ENCODE results near the gene PODXL2. TPM values are rescaled to one million over a fixed set of nuclear protein-coding genes. Genes with fewer than 3 reads are reported as not detected.
"Not testable (repeated sequence)": the region's sequence is repeated elsewhere in the genome, so short reads cannot be mapped to it uniquely, and the experiment has no call there.

Gene PODXL2
- total and polyA plus RNA-seq, 9 donors, result 4.7 to 8.9 (median 7.4) TPM

GRCh38 chr3:127605547-127605946 lies 23.4 kb upstream of the PODXL2 start:
- 100% methylated on average over 1 of the region's 7 CpGs for WGBS (ENCODE audit: insufficient coverage)
- not testable (repeated sequence) for DNase-seq

DNA sequence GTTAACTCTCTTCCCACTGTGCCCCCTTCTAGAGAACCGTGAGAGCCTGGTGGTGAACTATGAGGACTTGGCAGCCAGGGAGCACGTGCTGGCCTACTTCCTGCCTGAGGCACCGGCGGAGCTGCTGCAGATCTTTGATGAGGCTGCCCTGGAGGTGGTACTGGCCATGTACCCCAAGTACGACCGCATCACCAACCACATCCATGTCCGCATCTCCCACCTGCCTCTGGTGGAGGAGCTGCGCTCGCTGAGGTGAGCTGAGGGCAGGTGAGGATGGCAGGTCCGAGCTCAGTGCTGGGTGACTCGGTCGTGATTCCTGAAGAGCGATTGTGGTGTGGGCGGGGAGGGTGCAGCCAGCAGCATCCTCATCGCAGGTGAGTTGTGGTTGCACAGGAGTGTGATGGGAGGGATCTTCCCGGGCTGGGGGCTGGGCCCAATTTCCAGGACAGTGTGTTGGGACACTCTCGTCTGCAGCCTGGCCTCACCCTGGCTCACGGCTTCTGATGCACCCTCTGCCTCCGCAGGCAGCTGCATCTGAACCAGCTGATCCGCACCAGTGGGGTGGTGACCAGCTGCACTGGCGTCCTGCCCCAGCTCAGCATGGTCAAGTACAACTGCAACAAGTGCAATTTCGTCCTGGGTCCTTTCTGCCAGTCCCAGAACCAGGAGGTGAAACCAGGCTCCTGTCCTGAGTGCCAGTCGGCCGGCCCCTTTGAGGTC lies 22.7 kb upstream of the PODXL2 start:
- peaks cover 24% of the 10 kb centered on the region for H3K4me1 ChIP-seq (ENCODE audit: control insufficient read depth, insufficient read depth, low read length)
- peak; percentile 27 for DNase-seq
- 89% methylated on average over 17 of the region's 24 CpGs for WGBS (ENCODE audit: insufficient coverage)
- no peak overlapping the region for H3K4me3 ChIP-seq (ENCODE audit: low read length)
- peaks cover 64% of the 10 kb centered on the region for H3K36me3 ChIP-seq (ENCODE audit: control insufficient read depth, insufficient read depth, low read length)
- no peaks in the 10 kb centered on the region for H3K9me3 ChIP-seq (replicated peaks; ENCODE audit: control insufficient read depth, low read depth, low read length)
- H3K27ac ChIP-seq (ENCODE audit: low read length), result no peak overlapping the region
- H3K27me3 ChIP-seq (ENCODE audit: control insufficient read depth, insufficient read depth, low read length), result no peaks in the 10 kb centered on the region

More at GRCh38 chr3:127605547-127605946, 23.4 kb upstream of the PODXL2 start:
- H3K27ac ChIP-seq (ENCODE audit: low read length); H3K4me3 ChIP-seq (ENCODE audit: low read length); H3K9me3 ChIP-seq (replicated peaks; ENCODE audit: control insufficient read depth, low read depth, low read length); H3K27me3 ChIP-seq (ENCODE audit: control insufficient read depth, insufficient read depth, low read length): not testable (repeated sequence)
- Histone ChIP-seq H3K36me3 (ENCODE audit: control insufficient read depth, insufficient read depth, low read length) (peaks cover 59% of the 10 kb centered on the region), H3K4me1 (ENCODE audit: control insufficient read depth, insufficient read depth, low read length) (peaks cover 25% of the 10 kb centered on the region)

- H3K4me3 ChIP-seq (ENCODE audit: low read length), result no peak overlapping the region
- no peak for DNase-seq
- H3K9me3 ChIP-seq (replicated peaks; ENCODE audit: control insufficient read depth, low read depth, low read length), result no peaks in the 10 kb centered on the region
- H3K27ac ChIP-seq (ENCODE audit: low read length), result no peak overlapping the region
- no peaks in the 10 kb centered on the region for H3K27me3 ChIP-seq (ENCODE audit: control insufficient read depth, insufficient read depth, low read length)
- peaks cover 66% of the 10 kb centered on the region for H3K36me3 ChIP-seq (ENCODE audit: control insufficient read depth, insufficient read depth, low read length)
- H3K4me1 ChIP-seq (ENCODE audit: control insufficient read depth, insufficient read depth, low read length), result peaks cover 24% of the 10 kb centered on the region
- WGBS (ENCODE audit: insufficient coverage), result 82% methylated on average over 14 of the region's 17 CpGs
Observed at GRCh38 chr3:127606981-127607595, 21.9 kb upstream of the PODXL2 start.

DNA sequence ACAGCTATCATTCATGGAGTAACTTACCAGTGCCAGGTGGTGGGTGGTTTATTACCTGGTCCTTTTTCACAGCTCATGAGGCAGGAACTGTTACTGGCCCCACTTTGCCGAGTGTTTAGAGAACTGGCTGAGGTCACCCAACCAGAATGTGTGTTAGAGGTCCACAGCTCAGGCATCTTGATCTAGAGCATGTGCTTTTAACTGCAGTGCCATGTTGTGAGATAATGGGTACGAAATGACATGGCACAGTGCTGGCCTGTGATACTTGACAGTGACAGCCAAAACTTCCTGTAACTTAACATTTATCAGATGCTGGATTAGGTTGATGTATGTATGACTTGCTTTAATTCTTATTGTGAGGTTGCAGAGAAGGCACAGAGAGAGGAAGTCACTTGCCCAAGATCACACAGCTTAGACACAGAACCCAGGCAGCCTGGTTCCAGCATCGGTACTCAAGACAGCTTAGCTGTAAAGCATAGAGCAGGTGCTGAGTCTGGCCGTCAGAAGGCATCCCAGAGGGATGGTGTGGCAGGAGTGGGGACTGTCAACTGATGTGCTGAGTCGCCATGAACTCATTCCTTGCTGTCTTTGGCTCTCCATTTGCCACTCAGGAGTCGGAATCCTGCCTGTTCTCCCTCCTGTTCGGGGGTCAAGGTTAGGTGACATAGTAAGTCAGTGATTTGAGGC lies 21.2 kb upstream of the PODXL2 start:
- H3K27ac ChIP-seq (ENCODE audit: low read length), result peak overlapping the region; percentile 51
- peaks cover 24% of the 10 kb centered on the region for H3K4me1 ChIP-seq (ENCODE audit: control insufficient read depth, insufficient read depth, low read length)
- 77% methylated on average over 4 of the region's 7 CpGs for WGBS (ENCODE audit: insufficient coverage)
- no peak overlapping the region for H3K4me3 ChIP-seq (ENCODE audit: low read length)
- DNase-seq, result no peak
- peaks cover 67% of the 10 kb centered on the region for H3K36me3 ChIP-seq (ENCODE audit: control insufficient read depth, insufficient read depth, low read length)
- no peaks in the 10 kb centered on the region for H3K9me3 ChIP-seq (replicated peaks; ENCODE audit: control insufficient read depth, low read depth, low read length)
- H3K27me3 ChIP-seq (ENCODE audit: control insufficient read depth, insufficient read depth, low read length), result no peaks in the 10 kb centered on the region

GRCh38 chr3:127608362-127608718 lies 20.6 kb upstream of the PODXL2 start:
- H3K4me1 ChIP-seq (ENCODE audit: control insufficient read depth, insufficient read depth, low read length), result peaks cover 24% of the 10 kb centered on the region

DNA sequence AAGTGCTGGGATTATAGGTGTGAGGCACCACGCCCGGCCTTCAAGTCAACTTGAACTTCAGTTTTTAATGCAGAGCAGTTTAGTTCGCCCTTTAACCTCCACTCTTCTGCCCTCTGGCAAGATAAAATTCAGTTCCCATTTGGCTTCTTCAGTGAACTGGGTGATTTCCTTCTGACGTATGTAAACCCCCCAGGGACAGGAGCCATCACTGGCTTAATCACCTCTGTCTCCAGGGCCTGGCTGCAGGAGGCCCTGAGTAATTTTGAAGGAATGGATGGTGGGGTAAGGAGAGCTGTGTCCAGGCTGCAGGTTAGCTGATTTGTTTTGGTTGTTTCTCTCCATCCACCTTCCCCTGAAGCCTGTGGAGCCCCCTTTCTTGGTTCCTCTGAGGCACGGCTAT lies 18.9 kb upstream of the PODXL2 start:
- peaks cover 61% of the 10 kb centered on the region for H3K36me3 ChIP-seq (ENCODE audit: control insufficient read depth, insufficient read depth, low read length)
- H3K4me1 ChIP-seq (ENCODE audit: control insufficient read depth, insufficient read depth, low read length), result peaks cover 24% of the 10 kb centered on the region
- no peaks in the 10 kb centered on the region for H3K27me3 ChIP-seq (ENCODE audit: control insufficient read depth, insufficient read depth, low read length)
- no peak for DNase-seq
- WGBS (ENCODE audit: insufficient coverage), result 100% methylated on average over 3 of the region's 5 CpGs
- H3K9me3 ChIP-seq (replicated peaks; ENCODE audit: control insufficient read depth, low read depth, low read length), result no peaks in the 10 kb centered on the region
- no peak overlapping the region for H3K4me3 ChIP-seq (ENCODE audit: low read length)
- H3K27ac ChIP-seq (ENCODE audit: low read length), result no peak overlapping the region

More at GRCh38 chr3:127608362-127608718, 20.6 kb upstream of the PODXL2 start:
- DNase-seq, result peak; percentile 69
- Histone ChIP-seq H3K27me3 (ENCODE audit: control insufficient read depth, insufficient read depth, low read length) (no peaks in the 10 kb centered on the region), H3K36me3 (ENCODE audit: control insufficient read depth, insufficient read depth, low read length) (peaks cover 72% of the 10 kb centered on the region), H3K4me3 (ENCODE audit: low read length) (no peak overlapping the region), H3K9me3 (replicated peaks; ENCODE audit: control insufficient read depth, low read depth, low read length) (no peaks in the 10 kb centered on the region), H3K27ac (ENCODE audit: low read length) (peak overlapping the region; percentile 51)
- WGBS (ENCODE audit: insufficient coverage), result 74% methylated on average over 14 of the region's 14 CpGs

GRCh38 chr3:127611251-127611650 lies 17.7 kb upstream of the PODXL2 start:
- Histone ChIP-seq H3K4me1 (ENCODE audit: control insufficient read depth, insufficient read depth, low read length) (peaks cover 24% of the 10 kb centered on the region), H3K27me3 (ENCODE audit: control insufficient read depth, insufficient read depth, low read length) (no peaks in the 10 kb centered on the region), H3K36me3 (ENCODE audit: control insufficient read depth, insufficient read depth, low read length) (peaks cover 56% of the 10 kb centered on the region), H3K27ac (ENCODE audit: low read length) (no peak overlapping the region), H3K9me3 (replicated peaks; ENCODE audit: control insufficient read depth, low read depth, low read length) (no peaks in the 10 kb centered on the region), H3K4me3 (ENCODE audit: low read length) (no peak overlapping the region)
- no peak for DNase-seq
- WGBS (ENCODE audit: insufficient coverage), result 94% methylated on average over 7 of the region's 8 CpGs

- Histone ChIP-seq H3K27ac (ENCODE audit: low read length) (no peak overlapping the region), H3K9me3 (replicated peaks; ENCODE audit: control insufficient read depth, low read depth, low read length) (no peaks in the 10 kb centered on the region), H3K4me3 (ENCODE audit: low read length) (no peak overlapping the region), H3K36me3 (ENCODE audit: control insufficient read depth, insufficient read depth, low read length) (peaks cover 57% of the 10 kb centered on the region), H3K27me3 (ENCODE audit: control insufficient read depth, insufficient read depth, low read length) (no peaks in the 10 kb centered on the region), H3K4me1 (ENCODE audit: control insufficient read depth, insufficient read depth, low read length) (peaks cover 11% of the 10 kb centered on the region)
- 60% methylated on average over 5 of the region's 6 CpGs for WGBS (ENCODE audit: insufficient coverage)
- DNase-seq, result peak; percentile 27
Observed at GRCh38 chr3:127612966-127613365, 16.0 kb upstream of the PODXL2 start.

- no peak overlapping the region for H3K4me3 ChIP-seq (ENCODE audit: low read length)
- H3K9me3 ChIP-seq (replicated peaks; ENCODE audit: control insufficient read depth, low read depth, low read length), result no peaks in the 10 kb centered on the region
- peaks cover 60% of the 10 kb centered on the region for H3K36me3 ChIP-seq (ENCODE audit: control insufficient read depth, insufficient read depth, low read length)
- no peak for DNase-seq
- no peak overlapping the region for H3K27ac ChIP-seq (ENCODE audit: low read length)
- H3K27me3 ChIP-seq (ENCODE audit: control insufficient read depth, insufficient read depth, low read length), result no peaks in the 10 kb centered on the region
- peaks cover 7% of the 10 kb centered on the region for H3K4me1 ChIP-seq (ENCODE audit: control insufficient read depth, insufficient read depth, low read length)
Observed at GRCh38 chr3:127613406-127613805, 15.6 kb upstream of the PODXL2 start.

DNA sequence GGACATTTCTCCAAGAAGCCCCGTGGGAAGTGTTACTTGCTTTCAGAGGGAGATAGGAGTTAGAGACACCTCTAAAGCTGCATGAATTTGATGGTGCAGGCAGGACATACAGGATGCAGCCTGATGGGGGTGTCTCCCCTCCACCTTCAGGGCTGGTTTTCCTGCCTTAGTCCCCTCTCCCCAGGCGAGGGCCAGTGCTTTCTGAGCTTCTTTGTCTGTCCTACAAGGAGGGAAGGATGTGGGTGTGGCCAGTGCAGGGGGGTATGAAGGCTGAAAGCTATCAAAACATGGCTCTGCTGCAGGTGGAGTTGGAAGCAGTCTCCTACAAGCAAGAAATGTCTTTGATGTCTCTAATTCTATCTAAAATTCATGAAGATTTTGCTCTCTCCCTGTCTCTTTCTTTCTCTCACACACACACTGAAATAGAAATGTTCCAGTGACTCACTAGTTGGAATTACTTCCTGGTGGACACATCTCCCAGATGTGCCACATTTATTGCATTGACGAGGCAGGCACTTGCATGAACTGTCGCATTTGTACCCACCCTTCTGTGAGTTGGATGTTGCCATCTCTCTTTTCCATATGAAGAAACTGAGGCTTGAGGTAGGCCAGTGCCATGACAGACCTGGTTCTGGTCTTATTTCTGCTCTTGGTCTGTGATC lies 13.9 kb upstream of the PODXL2 start:
- Histone ChIP-seq H3K27me3 (ENCODE audit: control insufficient read depth, insufficient read depth, low read length) (no peaks in the 10 kb centered on the region), H3K4me1 (ENCODE audit: control insufficient read depth, insufficient read depth, low read length) (no peaks in the 10 kb centered on the region), H3K27ac (ENCODE audit: low read length) (no peak overlapping the region), H3K4me3 (ENCODE audit: low read length) (no peak overlapping the region), H3K36me3 (ENCODE audit: control insufficient read depth, insufficient read depth, low read length) (peaks cover 60% of the 10 kb centered on the region), H3K9me3 (replicated peaks; ENCODE audit: control insufficient read depth, low read depth, low read length) (no peaks in the 10 kb centered on the region)
- DNase-seq, result no peak
- WGBS (ENCODE audit: insufficient coverage), result 90% methylated on average over 2 of the region's 4 CpGs

All from muscle of leg (tissue), 11 donors.